ENCODE results near the gene LGALS16. TPM values are rescaled to one million over a fixed set of nuclear protein-coding genes. Genes with fewer than 3 reads are reported as not detected.

The LGALS16 gene
- total and polyA plus RNA-seq, 4 experiments from 2014 or later: not detected

DNA sequence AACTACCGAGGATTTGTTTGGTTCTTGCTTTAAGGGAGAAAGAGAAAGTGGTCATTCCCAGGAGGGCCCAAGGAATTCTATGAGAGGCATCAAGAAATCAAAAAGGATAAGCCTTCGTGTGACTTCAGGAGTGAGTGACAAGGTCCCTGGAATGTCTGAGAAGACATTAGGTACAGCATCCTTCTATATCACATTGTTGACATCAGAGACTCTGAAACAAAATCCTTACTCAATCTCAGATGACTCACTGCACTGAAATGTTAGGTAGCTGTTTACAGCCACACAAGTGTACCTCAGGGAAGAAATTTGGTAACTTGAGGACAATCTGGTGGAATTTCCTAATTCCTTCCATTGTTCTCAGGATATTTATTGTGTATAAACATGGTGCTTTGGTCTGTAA lies 40.7 kb downstream of the LGALS16 start:
- H3K4me1 Mint-ChIP-seq: peaks cover 0 to 3% (median 0%) of the 10 kb centered on the region in 4 donors
- intact Hi-C loops (cut with micrococcal nuclease): no loop called here
- POLR2A ChIA-PET (ENCODE audit: partially characterized antibody): no interaction called here
- H3K27ac Mint-ChIP-seq: no peak overlapping the region
- H3K4me3 Mint-ChIP-seq: no peak overlapping the region
- no peak for DNase-seq
- H3K27ac ChIP-seq (ENCODE audit: low read depth, low read length): no peak overlapping the region
- peaks cover 0 to 3% (median 0%) of the 10 kb centered on the region in 8 donors for H3K9me3 Mint-ChIP-seq
- H3K27me3 ChIP-seq (ENCODE audit: insufficient read depth, low read length): no peaks in the 10 kb centered on the region
- H3K36me3 Mint-ChIP-seq: no peaks in the 10 kb centered on the region
- no peaks in the 10 kb centered on the region for H3K4me1 ChIP-seq (ENCODE audit: insufficient read depth, low read length)
- CTCF ChIA-PET (ENCODE audit: partially characterized antibody): no interaction called here
- no peaks in the 10 kb centered on the region for H3K9me3 ChIP-seq (ENCODE audit: control insufficient read depth in 1 of 2, low read length in 2 of 2)
- H3K4me3 ChIP-seq (ENCODE audit: low read length in 2 of 2): no peak overlapping the region
- H3K36me3 ChIP-seq (ENCODE audit: insufficient read depth, low read length): no peaks in the 10 kb centered on the region
- peaks cover 4 to 11% of the 10 kb centered on the region in 2 donors for H3K27me3 Mint-ChIP-seq

DNA sequence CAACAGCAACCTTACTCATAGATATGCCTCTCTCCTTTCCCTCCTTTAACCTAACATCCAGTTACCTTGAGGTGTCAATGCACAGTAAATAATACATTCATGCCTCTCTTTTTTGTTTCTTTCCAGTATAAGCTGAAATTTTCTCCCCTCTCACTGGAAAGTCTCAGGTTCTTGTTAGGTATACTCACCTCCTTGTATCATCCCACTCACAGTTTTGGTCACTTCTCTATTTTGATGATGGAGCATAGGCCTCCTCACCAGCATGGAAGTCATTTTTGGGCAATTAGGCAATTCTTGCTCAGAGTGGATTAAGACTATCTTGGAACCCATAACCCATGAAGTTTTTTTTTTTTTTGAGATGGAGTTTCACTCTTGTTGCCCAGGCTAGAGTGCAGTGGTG lies 42.8 kb downstream of the LGALS16 start:
- Mint-ChIP-seq H3K27ac (no peak overlapping the region), H3K4me1 (no peaks in the 10 kb centered on the region), H3K9me3 (no peaks in the 10 kb centered on the region), H3K4me3 (no peak overlapping the region), H3K36me3 (no peaks in the 10 kb centered on the region), H3K27me3 (peaks cover 4 to 11% of the 10 kb centered on the region in 2 donors)
- CTCF ChIA-PET (ENCODE audit: partially characterized antibody): no interaction called here
- H3K27ac ChIP-seq (ENCODE audit: low read depth, low read length): no peak overlapping the region
- intact Hi-C loops (cut with micrococcal nuclease): no loop called here
- POLR2A ChIA-PET (ENCODE audit: partially characterized antibody): no interaction called here
- H3K4me3 ChIP-seq (ENCODE audit: low read length in 2 of 2): no peak overlapping the region
- no peaks in the 10 kb centered on the region for H3K27me3 ChIP-seq (ENCODE audit: insufficient read depth, low read length)
- H3K9me3 ChIP-seq (ENCODE audit: control insufficient read depth in 1 of 2, low read length in 2 of 2): no peaks in the 10 kb centered on the region
- DNase-seq: no peak
- no peaks in the 10 kb centered on the region for H3K4me1 ChIP-seq (ENCODE audit: insufficient read depth, low read length)
- H3K36me3 ChIP-seq (ENCODE audit: insufficient read depth, low read length): no peaks in the 10 kb centered on the region

DNA sequence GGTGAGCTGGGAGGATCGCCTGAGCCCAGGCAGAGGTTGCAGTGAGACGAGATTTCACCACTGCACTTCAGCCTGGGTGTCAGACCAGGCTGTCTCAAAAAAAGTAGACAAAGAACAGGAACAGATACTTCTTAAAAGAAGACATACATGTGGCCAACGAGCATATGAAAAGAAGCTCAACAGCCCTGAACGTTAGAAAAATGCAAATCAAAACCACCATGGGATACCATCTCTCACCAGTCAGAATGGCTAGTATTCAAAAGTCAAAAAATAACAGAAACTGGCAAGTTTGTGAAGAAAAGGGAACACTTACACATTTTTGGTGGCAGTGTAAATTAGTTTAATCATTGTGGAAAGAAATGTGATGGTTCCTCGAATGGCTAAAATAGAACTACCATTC lies 45.6 kb downstream of the LGALS16 start:
- no peak overlapping the region for H3K4me3 Mint-ChIP-seq
- Histone ChIP-seq H3K27ac (ENCODE audit: low read depth, low read length) (no peak overlapping the region), H3K4me1 (ENCODE audit: insufficient read depth, low read length) (peaks cover 18% of the 10 kb centered on the region), H3K9me3 (ENCODE audit: control insufficient read depth in 1 of 2, low read length in 2 of 2) (no peaks in the 10 kb centered on the region), H3K4me3 (ENCODE audit: low read length in 2 of 2) (no peak overlapping the region), H3K27me3 (ENCODE audit: insufficient read depth, low read length) (no peaks in the 10 kb centered on the region), H3K36me3 (ENCODE audit: insufficient read depth, low read length) (no peaks in the 10 kb centered on the region)
- intact Hi-C loops (cut with micrococcal nuclease): no loop called here
- H3K36me3 Mint-ChIP-seq: peaks cover 0 to 3% of the 10 kb centered on the region in 2 donors
- DNase-seq: no peak
- peaks cover 4 to 5% of the 10 kb centered on the region in 2 donors for H3K27me3 Mint-ChIP-seq
- H3K27ac Mint-ChIP-seq: no peak overlapping the region
- H3K9me3 Mint-ChIP-seq: peaks cover 0 to 3% (median 0%) of the 10 kb centered on the region in 8 donors
- peaks cover 17 to 22% (median 20%) of the 10 kb centered on the region in 4 donors for H3K4me1 Mint-ChIP-seq
- ChIA-PET POLR2A (ENCODE audit: partially characterized antibody) (no interaction called here), CTCF (ENCODE audit: partially characterized antibody) (no interaction called here)

DNA sequence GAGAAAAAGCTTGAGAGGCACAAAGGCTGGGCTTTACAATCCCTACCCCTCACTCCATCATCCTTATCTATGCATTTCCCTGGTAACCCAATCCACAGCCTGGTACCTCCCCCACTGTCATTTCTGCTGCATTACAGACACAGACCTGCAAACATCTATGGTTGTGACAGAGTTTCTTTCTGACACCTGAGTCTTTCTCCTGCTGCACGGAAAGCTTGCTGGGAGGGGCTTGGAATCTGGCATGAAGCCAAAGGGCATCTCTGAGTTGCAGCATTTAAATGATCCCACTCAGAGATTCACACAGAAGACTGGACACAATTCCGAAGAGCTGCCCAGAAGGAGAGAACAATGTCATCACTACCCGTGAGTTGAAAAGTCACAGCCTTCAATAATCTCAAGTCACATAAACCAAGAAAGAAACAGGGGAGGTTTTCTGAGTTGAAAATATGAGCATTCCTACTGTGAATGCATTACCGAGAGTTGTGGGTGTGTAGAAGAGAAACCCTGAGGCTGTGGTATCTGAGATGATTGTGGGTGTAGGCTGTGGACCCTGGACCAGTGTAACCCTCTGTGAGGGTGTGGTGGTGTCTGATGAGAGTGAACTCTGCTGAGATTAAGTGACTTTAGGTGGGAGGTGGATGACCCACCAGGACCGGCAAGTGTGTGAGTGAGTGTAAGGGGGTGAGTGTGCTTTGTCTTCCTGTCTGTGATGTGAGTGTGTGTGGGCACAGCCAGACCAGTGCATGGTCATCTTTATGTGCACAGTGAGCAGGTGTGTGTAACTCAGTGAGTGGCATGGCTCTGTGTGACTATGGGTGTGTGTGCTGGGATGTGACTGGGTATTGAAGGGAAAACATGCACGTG lies 48.7 kb downstream of the LGALS16 start, which contains the start of gene LGALS14:
Gene LGALS14, plus strand, starts transcription at position 301 of the 864 bp plus-strand sequence. Its CDS starts 48 bp downstream, at position 349.
- Histone ChIP-seq H3K4me3 (ENCODE audit: low read length in 2 of 2) (no peak within 1 kb of the TSS), H3K4me1 (ENCODE audit: insufficient read depth, low read length) (peaks cover 26% of the 10 kb centered on the region), H3K27ac (ENCODE audit: low read depth, low read length) (no peak within 1 kb of the TSS), H3K27me3 (ENCODE audit: insufficient read depth, low read length) (no peaks in the 10 kb centered on the region), H3K9me3 (ENCODE audit: control insufficient read depth in 1 of 2, low read length in 2 of 2) (no peaks in the 10 kb centered on the region), H3K36me3 (ENCODE audit: insufficient read depth, low read length) (no peaks in the 10 kb centered on the region)
- intact Hi-C loops (cut with micrococcal nuclease): no loop called here
- CTCF ChIA-PET (ENCODE audit: partially characterized antibody): no interaction called here
- Mint-ChIP-seq H3K9me3 (peaks cover 0 to 5% (median 0%) of the 10 kb centered on the region in 8 donors), H3K27me3 (peaks cover 3 to 4% of the 10 kb centered on the region in 2 donors), H3K4me1 (peaks cover 19 to 34% (median 26%) of the 10 kb centered on the region in 4 donors), H3K4me3 (peak within 1 kb of the TSS in 5 of 8 donors; percentile 1 to 78 (median 16)), H3K27ac (peak within 1 kb of the TSS; percentile 2 to 89 (median 71)), H3K36me3 (peaks cover 0 to 6% of the 10 kb centered on the region in 2 donors)
- DNase-seq: no peak
- POLR2A ChIA-PET (ENCODE audit: partially characterized antibody): no interaction called here

DNA sequence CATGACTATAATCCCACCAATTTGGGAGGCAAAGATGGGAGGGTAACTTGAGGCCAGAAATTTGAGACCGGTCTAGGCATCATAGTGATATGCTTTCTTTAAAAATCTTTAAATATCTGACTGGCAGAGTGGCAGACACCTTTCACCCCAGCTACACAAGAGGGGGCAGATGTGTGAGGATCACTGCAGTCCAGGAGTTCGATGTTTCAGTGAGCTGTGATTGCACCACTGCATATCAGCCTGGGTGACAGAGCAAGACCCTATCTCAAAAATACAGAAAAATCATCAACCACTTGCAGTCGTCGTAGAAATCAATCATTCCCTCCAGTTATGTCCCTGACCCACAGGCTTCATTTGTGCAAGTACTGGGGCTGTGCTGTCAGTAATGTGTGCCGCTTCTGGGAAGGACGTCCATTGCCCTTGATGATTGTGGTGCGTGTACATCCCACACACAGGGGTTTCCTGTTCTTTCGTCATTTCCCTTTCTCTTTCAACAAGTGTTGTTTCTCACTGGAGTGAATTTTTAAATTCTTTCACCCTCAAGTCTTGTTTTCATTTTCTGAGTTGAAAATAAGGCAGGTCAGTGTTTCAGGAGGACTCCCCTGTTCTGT lies 50.0 kb downstream of the LGALS16 start:
- H3K9me3 Mint-ChIP-seq: peaks cover 0 to 5% (median 0%) of the 10 kb centered on the region in 8 donors
- H3K4me3 Mint-ChIP-seq: peak overlapping the region; percentile 39 to 84 (median 58)
- ChIA-PET POLR2A (ENCODE audit: partially characterized antibody) (no interaction called here), CTCF (ENCODE audit: partially characterized antibody) (no interaction called here)
- peaks cover 0 to 6% of the 10 kb centered on the region in 2 donors for H3K36me3 Mint-ChIP-seq
- H3K27ac ChIP-seq (ENCODE audit: low read depth, low read length): no peak overlapping the region
- peak in 4 of 5 donors; percentile 11 to 36 (median 22) for DNase-seq
- peak overlapping the region in 1 of 2 donors; percentile 2 for H3K4me3 ChIP-seq (ENCODE audit: low read length in 2 of 2)
- H3K36me3 ChIP-seq (ENCODE audit: insufficient read depth, low read length): no peaks in the 10 kb centered on the region
- H3K4me1 Mint-ChIP-seq: peaks cover 23 to 42% (median 34%) of the 10 kb centered on the region in 4 donors
- peaks cover 32% of the 10 kb centered on the region for H3K4me1 ChIP-seq (ENCODE audit: insufficient read depth, low read length)
- peaks cover 0 to 2% of the 10 kb centered on the region in 2 donors for H3K27me3 Mint-ChIP-seq
- no peaks in the 10 kb centered on the region for H3K27me3 ChIP-seq (ENCODE audit: insufficient read depth, low read length)
- peak overlapping the region; percentile 51 to 92 (median 81) for H3K27ac Mint-ChIP-seq
- H3K9me3 ChIP-seq (ENCODE audit: control insufficient read depth in 1 of 2, low read length in 2 of 2): no peaks in the 10 kb centered on the region
- intact Hi-C loops (cut with micrococcal nuclease): no loop called here

DNA sequence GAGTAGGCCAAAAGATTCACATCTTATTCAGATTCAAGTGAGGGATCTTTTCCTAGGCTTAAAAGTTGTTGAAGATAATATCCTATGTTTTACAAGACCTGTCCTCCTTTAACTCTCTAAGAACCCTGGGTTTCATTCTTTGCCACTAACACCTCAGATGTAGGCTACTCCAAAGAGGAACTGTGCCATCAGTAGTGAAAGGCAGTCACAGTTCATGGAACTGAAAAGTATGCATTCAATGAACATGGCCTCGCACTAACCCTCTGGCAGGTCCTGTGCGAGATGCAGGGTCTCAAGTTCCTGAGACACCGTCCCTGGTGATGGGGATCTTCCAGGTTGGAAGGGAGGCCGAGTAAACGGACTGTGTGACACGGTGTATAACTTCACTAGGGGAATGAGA lies 52.9 kb downstream of the LGALS16 start:
- Histone ChIP-seq H3K27ac (ENCODE audit: low read depth, low read length) (no peak overlapping the region), H3K4me3 (ENCODE audit: low read length in 2 of 2) (no peak overlapping the region), H3K36me3 (ENCODE audit: insufficient read depth, low read length) (no peaks in the 10 kb centered on the region), H3K4me1 (ENCODE audit: insufficient read depth, low read length) (peaks cover 32% of the 10 kb centered on the region), H3K27me3 (ENCODE audit: insufficient read depth, low read length) (no peaks in the 10 kb centered on the region), H3K9me3 (ENCODE audit: control insufficient read depth in 1 of 2, low read length in 2 of 2) (no peaks in the 10 kb centered on the region)
- H3K9me3 Mint-ChIP-seq: peaks cover 0 to 5% (median 0%) of the 10 kb centered on the region in 8 donors
- ChIA-PET CTCF (ENCODE audit: partially characterized antibody) (no interaction called here), POLR2A (ENCODE audit: partially characterized antibody) (no interaction called here)
- DNase-seq: no peak
- H3K27me3 Mint-ChIP-seq: peaks cover 0 to 4% of the 10 kb centered on the region in 2 donors
- H3K36me3 Mint-ChIP-seq: peaks cover 0 to 6% of the 10 kb centered on the region in 2 donors
- intact Hi-C loops (cut with micrococcal nuclease): no loop called here
- peaks cover 26 to 51% (median 42%) of the 10 kb centered on the region in 4 donors for H3K4me1 Mint-ChIP-seq
- no peak overlapping the region for H3K27ac Mint-ChIP-seq
- H3K4me3 Mint-ChIP-seq: no peak overlapping the region
